ENCODE results near the gene TENM4.
"Not testable (repeated sequence)": the region's sequence is repeated elsewhere in the genome, so short reads cannot be mapped to it uniquely, and the experiment has no call there.

Gene TENM4

DNA sequence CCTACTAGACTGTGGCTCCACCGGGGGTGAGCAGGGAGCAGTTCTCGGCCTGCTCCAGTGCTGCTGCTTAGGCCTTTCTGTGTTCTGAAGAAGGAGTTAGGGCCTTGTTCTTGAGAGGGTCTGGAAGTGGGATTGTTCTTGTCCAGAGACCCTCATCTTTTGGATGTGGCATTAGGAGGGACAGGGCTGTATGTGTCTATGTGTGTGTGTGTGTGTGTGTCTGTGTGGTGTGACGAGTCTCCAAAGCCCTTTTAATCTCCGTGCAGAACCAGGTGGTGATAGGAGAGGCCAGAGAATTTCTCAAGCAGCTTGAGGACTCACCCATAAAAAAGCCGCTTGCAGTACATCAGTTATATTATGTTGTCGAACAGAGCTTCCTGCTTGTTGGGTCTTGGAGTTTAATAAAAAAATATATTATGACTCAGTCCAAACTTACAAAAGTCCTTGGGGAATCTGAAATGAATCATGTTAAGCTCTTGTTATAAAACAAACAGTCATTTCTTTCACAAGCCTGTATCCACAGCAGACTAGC is 196.5 kb downstream of the TENM4 start:
- peak; percentile 83 for DNase-seq (ENCODE audit: low spot score)

DNA sequence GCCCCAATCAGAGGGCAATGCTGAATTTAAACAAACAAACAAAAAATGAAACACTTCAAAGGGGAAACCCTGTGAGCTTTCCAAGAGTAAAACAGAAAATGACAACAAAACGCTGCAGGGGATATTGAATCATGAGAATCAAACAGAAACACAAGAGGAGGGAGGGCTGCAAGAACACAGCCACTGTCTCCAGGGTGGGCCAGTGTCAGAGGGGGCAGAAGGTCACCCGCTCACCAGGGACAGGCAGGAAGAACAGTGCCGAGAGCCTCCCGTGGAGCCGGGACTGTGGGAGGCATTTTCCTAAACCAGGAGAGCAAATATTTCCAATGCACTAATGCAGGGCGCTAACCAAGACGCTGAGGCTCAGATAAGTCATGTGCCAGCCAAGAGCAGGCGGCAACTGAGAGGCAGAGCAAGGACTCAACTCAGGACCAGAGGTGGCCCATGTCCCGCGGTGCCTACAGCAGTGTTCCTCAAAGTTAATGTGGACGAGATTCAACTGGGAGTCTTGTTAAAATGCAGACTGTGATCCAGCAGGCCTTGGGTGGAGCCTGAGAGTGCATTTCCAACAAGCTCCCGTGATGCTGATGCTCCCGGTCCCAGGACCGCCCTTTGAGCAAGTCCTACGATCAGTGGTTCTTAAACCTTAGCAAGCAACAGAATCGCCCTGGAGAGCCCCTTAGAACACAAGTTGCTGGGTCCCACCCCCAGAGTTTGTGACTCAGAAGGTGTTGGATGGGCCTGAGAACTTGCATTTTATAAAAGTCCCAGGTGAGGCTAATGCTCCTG is 197.2 kb downstream of the TENM4 start:
- no peak for DNase-seq (ENCODE audit: low spot score)

DNA sequence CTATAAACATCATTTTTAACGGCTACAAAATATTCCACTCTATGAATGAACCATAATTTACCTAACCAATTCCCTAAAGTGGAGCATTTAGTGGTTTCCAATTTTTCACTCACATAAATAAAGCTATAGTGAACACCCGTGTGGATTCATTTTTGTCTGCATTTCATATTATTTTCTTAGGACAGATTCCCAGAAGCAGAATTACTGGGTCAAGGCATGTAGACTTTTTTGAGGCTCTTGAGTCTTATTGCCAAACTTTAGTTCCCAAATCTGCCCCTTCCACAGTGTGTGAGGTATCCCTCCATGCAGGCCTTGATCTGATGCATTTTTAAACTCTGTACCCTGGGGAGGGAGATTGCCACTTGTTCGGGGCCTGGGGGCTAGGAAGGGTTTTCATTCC is 198.2 kb downstream of the TENM4 start:
- no peak for DNase-seq (ENCODE audit: low spot score)

DNA sequence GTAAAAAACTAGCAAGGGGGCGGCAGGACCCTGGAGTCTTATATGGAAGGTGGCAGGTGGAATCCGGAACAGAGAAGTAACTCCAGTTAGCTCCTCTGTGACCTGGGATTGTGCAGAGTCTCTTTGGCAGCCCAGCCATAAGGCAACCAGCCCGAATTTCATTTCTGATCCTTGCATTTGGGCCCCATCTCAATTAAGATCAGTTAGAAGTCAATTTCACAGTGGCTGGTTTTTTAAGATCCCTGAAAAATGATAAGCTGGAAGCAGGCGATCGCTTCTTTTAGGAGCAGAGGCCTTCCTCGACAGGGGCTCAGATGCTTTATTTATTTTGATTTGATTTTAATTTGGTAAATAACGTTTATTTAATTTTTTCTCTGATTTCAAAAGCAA is 199.0 kb downstream of the TENM4 start:
- DNase-seq (ENCODE audit: low spot score): no peak

DNA sequence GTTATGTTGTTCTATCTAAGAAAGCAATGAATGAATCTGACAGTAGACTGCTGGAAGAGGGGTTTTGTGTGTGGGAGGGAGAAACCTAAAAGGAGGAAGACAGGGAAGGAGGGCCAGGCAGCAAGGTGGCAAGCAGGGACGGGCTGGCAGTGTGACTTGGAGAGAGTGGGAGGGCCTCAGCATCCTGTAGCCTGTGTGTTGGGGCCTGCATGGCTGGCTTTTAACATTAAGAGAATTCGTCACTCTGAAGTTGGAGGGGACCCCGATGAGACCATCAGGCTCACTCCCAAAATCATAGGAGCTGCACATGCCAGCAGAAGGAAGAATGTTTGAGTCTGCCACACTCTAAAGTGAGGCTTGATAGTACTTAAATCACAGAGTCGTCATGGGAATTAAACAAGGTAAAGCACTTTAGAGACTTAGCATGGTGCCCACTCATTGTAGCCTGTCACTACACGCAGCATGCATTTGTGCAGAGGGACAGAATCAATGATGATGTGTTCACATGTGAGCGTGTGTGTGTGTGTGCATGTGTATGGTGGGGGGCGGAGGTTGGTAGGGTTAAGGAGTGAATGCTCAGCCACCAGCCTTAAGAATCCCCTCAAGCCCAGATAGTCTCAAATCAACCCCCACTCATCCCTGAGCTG is 199.5 kb downstream of the TENM4 start:
- DNase-seq (ENCODE audit: low spot score): no peak

DNA sequence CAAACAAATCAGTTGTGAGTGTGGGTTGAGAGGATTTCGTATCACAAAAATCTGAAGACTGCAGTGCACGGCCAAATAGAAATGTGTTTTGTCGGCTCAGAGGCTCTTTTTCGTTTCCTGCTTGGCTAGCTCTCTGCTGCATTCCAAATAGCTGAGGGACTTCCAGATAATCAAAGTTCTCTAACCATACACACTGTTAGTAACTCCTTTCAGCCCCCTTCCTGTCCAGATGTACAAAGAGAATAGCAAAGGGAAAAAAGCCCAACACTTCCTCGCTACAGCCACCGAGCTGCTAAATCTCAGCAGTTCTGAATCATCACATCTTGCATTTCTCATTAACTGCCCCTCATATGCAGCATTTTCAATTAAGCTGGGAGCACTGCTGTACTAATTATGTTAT is 203.1 kb downstream of the TENM4 start:
- peak; percentile 81 for DNase-seq (ENCODE audit: low spot score)

DNA sequence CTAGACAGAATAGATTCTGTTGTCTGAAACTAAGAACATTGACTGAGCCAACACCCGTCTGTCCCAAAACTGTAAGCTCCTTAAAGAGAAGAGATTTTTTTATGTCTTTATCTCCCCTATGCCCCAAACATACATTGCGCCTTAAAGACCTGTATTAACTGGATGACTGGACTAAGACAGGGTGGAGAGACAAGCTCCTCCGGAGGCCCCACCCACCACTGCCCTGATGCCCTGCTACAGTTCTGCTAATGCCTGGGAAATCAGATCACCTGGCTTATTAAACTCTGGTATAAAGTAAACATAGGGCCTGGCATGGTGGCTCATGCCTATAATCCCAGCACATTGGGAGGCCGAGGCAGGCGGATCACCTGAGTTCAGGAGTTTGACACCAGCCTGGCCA is 203.7 kb downstream of the TENM4 start:
- DNase-seq (ENCODE audit: low spot score): no peak

DNA sequence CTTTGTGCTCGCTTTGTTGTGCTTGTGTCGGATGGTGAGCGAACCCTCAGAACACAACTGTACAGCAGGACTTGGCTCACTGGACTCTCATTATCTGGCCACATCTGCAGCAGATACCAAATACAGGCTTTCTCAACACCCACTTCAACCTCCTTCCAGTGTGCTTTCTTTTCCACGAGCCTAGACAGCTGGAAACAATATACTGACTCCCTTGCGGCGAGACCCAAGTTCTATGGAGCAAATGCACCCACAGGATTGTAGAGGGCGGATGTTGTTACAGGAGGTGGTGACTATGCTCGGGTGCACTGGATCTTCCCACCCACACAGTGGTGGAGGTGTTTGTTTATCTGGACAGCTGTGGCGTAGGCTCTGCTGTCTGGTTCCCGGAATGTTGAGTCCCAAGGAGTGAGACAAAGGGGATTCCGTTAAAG is 204.3 kb downstream of the TENM4 start:
- peak; percentile 75 for DNase-seq (ENCODE audit: low spot score)

DNA sequence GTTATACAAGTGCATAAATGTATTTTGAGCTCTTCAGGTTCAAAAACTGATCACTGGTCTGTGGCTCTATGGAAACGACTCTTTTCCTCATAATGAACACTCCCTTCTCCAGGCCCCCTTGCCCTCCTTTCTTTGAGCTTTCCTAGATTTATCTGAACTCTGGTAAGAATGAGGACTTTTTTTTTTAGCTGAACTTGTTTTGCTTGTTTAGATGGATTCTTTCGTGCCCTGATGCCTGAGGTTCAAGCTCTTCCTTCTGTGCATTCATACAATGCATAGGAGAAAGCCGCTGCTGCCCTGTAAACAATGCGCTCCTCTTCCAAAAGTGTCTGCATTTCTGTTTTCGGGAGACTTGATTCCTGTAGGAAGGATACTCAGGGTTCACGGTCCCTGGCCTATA is 205.1 kb downstream of the TENM4 start:
- no peak for DNase-seq (ENCODE audit: low spot score)

DNA sequence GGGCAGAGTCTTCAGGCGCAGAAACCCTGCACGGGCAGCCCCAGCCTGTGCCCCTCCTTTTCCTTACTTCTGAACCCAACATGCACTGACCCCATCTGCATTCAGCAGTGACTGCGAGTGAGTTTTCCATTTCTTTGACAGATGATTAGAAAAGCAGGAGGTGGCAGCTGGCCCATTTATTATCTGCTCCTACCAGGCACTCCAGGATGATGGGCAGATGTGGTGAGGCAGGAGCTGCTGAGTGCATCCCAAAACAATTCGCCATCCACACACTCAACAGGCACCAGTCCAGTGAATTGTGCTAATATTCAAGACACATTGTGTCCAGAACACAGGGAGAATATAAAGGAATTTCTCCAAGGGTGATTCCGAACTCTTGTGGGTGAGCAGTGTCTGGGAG is 208.5 kb downstream of the TENM4 start:
- peak; percentile 27 for DNase-seq (ENCODE audit: low spot score)

DNA sequence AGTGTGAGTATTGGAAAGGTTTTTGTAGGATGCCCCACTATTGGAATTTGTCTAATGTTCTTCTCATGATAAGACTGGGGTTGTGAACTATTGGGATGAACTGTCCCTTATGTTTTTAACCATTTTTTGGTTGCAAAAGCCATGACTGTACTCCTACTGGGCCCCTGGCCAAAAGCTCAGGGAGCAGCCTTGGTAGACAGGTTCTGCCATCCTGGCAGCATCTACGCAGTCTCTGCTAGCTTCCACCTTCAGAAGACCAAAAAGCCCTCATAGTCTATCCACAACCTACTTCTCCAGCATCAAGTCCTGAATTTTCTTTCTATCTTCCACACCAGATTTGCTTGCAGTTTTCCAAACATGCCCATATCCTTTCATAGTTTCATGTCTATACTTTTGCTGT is 211.8 kb downstream of the TENM4 start:
- no peak for DNase-seq (ENCODE audit: low spot score)

DNA sequence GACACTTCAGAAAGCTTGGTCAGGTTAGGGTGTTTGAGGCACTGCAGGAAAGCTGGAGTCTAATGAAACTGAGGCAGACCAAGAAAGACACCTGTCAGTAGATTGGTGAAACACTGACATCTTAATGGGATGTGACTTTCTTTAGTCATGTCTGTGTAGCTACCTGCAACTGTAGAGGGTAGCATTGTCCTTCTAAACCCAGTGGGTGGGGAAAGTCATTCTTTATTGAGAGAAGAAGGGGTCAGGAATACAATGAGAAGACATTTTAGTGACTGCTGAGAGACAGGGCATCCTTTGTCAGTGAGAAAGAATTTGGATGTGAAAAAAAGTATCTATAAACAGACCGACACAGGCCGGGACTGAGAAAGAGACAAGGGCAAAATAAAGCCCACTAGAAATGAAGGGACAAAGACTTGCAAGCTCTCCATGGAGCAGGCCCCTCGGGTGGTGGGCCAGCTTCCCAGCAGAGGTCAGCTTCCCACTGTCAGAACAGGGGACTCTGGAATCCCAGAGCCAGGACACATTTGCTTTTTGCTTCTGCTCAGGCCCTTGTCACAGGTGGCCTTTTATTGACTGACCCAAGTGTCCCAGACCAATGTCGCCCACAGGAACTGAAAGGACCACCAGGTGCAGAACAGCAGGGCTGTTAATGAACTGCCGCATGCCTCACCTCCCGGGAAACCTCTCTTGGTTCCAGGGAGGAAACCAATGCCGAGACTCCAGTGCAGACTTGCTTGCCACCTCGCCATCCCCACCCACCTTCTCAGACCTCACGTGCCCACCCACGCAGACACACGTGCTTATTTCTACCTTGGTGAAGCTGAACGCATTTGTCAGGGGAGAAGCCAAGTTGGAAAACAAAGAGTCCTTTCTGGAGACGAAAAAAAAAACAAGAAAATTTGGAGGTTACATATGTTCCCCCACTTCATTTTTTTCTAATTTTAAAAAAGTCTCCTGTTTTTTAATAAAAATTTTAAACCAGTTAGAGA is 212.8 kb downstream of the TENM4 start:
- DNase-seq (ENCODE audit: low spot score): no peak

DNA sequence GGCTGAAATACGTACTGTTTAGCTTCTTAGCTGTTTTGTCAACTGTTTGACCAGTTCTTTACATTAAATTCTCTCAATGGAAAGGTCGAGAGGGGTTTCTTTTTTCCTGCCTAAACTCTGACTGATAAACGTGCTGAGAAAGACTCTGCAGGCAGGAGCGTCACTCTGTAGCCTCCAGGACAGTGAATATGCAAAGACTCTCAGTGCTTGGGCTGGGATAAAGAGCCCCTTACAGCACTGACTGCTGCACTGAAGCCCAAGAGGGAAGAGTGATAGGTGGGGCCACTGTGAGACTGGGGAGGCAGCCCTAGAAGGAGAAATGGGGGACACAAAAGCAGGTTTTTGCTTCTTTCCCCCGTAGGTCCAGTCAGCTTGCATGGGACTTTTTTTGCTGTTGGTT is 213.5 kb downstream of the TENM4 start:
- DNase-seq (ENCODE audit: low spot score): no peak

DNA sequence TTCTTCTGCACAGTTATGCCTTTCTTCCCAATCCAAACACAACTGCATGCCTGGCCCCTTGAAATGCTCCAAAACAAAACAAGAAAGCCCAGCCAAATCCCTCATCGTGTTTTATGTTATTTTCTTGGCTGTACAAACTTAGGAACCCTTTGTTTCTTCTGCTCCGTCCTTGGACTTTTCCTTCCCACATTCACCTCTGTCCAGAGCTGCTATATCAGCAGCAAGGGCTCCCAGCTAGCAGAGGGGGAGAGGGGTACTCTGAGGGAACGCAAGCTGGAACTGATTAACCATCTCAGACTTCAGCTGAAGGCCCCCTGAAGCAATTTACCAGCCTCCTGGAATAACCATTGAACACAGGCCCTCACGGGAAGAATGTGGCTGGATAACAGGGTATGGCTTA is 214.7 kb downstream of the TENM4 start:
- no peak for DNase-seq (ENCODE audit: low spot score)

DNA sequence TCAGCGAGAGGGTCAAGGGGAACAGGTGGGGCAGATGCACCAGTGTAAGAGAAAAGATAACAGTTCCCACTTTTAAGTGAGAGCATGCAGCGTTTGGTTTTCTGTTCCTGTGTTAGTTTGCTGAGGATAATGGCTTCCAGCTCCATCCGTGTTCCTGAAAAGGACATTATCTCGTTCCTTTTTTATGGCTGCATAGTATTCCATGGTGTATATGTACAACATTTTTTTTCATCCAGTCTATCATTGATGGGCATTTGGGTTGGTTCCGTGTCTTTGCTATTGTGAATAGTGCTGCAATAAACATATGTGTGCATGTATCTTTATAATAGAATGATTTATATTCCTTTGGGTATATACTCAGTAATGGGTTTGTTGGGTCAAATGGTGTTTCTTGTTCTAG is 218.7 kb downstream of the TENM4 start:
- not testable (repeated sequence) for DNase-seq (ENCODE audit: low spot score)

DNA sequence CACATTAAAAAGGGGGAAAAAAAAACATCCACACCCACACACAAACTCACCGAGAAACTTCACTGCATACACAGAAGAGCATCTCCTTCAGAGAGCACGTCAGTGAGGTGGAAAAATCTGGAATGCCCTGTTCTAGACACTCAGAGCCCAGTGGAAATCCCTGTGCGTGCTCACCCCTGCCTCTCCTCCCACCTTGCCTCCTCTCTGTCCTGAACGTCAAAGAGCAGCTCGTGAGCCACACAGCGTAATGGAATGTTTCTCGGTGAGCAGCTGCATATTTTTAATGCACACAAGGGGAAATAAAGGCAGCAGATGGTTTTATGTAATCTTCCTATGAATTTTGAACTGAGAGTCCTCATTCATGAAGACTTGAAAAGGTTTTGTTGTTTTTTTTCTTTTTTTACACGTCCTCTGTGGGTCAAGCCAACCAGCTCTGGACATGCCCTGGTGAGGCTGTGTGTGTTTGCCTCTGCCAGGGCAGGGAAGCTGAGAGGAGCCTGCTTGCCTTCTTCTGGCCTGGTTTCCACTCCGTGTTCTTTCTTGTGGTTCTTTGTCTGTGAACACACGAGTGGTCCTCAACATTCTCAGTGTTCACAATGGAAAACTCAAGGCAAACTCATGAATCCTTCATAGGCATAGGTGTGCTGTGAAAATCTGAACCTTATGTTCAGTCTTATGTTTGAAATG is 219.2 kb downstream of the TENM4 start:
- DNase-seq (ENCODE audit: low spot score): no peak

DNA sequence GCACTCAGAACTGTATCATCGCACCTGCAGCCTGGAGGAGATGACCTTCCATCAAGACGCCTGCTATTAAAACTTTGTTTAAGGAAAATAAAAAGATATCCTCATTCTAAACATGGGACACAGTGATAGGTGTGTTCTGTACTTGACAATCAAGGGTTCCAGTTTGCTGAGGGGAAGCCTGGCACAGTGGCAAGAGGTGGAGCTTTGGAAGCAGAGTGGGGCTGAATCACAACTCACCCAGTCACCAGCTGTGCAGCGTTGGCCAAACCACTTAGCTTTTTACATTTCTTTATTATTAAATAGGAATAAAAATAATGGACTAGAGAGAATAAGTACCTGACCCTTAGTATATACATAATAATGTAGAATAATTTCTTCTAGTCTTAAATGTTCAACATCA is 220.7 kb downstream of the TENM4 start:
- DNase-seq (ENCODE audit: low spot score): peak; percentile 47

DNA sequence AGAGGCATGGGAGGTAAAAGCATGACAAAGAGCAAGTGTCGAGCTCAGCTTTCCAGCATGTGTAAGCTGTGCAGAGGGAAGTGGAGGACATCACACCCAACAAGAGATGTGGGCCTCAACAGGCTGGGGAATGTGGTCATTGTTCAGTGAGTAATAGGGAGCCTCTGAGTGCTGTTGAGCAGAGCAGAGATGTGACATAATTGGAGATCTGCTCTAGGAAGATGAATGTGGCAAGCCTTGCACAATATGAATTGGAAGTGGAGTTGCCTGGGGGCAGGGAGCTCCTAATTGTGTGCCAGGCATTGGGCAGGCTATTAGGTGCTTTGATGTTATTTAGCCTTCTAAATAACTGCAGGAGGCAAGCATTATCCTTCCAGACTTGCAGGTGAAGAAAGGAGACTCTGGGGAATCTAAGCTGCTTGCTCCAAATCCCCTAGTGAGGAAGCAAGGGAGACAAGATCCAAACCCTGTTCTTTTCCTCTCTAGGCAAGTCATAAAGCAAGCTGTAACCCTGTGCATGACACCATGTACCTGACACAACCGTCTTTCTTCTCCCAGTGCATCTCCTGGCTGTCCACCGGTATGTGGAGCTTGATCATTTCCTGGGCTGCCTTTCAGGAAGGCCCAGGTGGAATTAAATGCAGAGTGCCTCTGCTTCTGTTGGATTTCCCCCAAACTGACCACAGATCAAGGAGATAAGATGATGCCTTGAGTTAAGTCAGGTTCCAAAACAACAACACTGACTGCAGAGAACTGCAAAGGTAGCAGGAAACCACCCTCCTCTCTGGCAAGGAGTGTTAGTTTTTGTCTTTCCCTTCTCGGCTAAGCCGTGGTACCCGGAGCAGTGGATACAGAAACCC is 221.4 kb downstream of the TENM4 start:
- peak; percentile 20 for DNase-seq (ENCODE audit: low spot score)

DNA sequence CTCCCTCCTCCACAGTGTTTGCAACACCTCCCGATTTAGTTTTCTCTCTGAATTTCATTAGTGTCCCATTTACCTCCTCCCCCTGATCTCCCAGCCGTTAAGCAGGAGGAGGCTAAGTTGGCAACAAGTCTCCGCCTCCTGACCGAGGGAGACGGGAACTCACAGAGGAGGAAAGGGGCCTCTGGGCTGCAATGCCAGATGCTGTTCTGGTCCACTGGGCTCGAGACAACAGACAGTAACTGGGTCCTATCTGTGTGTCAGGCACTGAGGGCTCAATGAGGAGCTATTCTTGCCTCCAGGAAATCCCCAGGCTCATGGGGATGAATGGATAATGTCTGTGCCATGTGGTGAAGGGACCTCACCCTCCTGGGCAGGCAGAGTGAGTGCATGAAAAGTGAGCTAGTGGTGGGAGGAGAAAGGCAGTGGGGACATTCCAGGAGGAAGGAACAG is 228.1 kb downstream of the TENM4 start:
- DNase-seq (ENCODE audit: low spot score): no peak

DNA sequence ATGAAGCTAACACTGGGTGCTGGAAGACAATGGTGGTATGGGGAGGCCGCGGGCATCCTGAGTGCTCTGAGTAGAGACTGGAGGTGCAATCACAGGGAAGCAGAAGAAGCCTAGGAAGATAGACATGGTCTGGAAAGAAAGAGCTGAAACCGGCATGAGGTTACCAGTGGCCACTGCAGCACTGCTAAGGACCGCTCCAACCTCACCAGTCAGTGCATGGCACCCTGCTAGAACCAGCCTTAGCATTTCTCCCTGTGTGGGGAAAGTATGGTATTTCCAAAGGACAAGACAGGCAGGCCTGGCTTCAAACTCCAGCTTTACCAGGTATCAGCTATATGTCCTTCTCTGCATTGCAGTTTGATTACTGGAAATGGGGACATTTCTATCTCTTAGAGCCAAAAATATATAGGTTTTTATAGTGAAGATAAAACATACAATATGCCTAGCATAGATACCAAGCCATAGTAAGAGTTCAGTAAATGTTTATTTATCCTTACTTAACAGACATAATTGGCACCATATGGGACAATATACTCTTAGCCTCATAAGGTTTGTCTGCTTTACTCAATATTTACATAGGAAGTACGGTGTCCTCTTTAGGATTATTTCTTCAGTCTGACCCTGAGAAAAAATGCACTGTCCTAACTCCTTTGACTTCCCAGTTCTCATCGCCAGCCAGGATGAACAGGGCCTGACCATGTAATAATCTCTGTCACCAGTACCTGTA is 231.1 kb downstream of the TENM4 start:
- no peak for DNase-seq (ENCODE audit: low spot score)
